Mesenchymal stem cell (in vitro differentiated cells and primary cell): ENCODE measurements around the gene NLRP3.

Experiments
- DNase-seq: peaks from one replicate; pipeline ENCODE4 v3.0.0-alpha.2; 2013
- H2AFZ ChIP-seq: one replicate; pipeline ENCODE4 v1.6.1; 2013; ENCODE audit warnings: low read depth, mild to moderate bottlenecking, control low read depth, inconsistent platforms, low read length, moderate library complexity
- H2AK5ac ChIP-seq: 2 replicates; pipeline ENCODE4 v1.6.1; 2013; ENCODE audit warnings: low read length, moderate library complexity, mild to moderate bottlenecking, inconsistent platforms; ENCODE audit not compliant: severe bottlenecking
- H2BK120ac ChIP-seq: one replicate; pipeline ENCODE4 v1.6.1; 2013; ENCODE audit warnings: low read depth, mild to moderate bottlenecking, inconsistent platforms, low read length, moderate library complexity
- H2BK12ac ChIP-seq, 2 experiments: one replicate each; pipeline ENCODE4 v1.6.1; 2013; ENCODE audit warnings: inconsistent platforms in 2 of 2, low read length in 2 of 2, mild to moderate bottlenecking in 2 of 2, moderate library complexity in 2 of 2, control low read depth in 1 of 2
- H2BK15ac ChIP-seq: one replicate; pipeline ENCODE4 v1.6.1; 2013; ENCODE audit warnings: mild to moderate bottlenecking, low read depth, inconsistent platforms; ENCODE audit not compliant: poor library complexity, severe bottlenecking
- H2BK5ac ChIP-seq: 2 replicates; pipeline ENCODE4 v1.6.1; 2013; ENCODE audit warnings: low read depth, mild to moderate bottlenecking, low read length, control low read depth, inconsistent platforms; ENCODE audit not compliant: poor library complexity, severe bottlenecking
- H3K14ac ChIP-seq, 2 experiments: one replicate each; pipeline ENCODE4 v1.6.1; 2013; ENCODE audit warnings: inconsistent platforms in 2 of 2, low read length in 2 of 2, control low read depth in 1 of 2, mild to moderate bottlenecking in 1 of 2, moderate library complexity in 1 of 2
- H3K18ac ChIP-seq, 2 experiments: one replicate each; pipeline ENCODE4 v1.6.1; 2013; ENCODE audit warnings: inconsistent platforms in 2 of 2, low read length in 2 of 2, control low read depth in 1 of 2, low read depth in 1 of 2, mild to moderate bottlenecking in 1 of 2
- H3K23ac ChIP-seq, 2 experiments: one replicate each; pipeline ENCODE4 v1.6.1; 2013; ENCODE audit warnings: inconsistent platforms in 2 of 2, low read length in 2 of 2, mild to moderate bottlenecking in 2 of 2, moderate library complexity in 2 of 2, control low read depth in 1 of 2
- H3K27ac ChIP-seq: 2 replicates; pipeline ENCODE4 v1.5.1; 2013; ENCODE audit warnings: mild to moderate bottlenecking, moderate library complexity, low read length, control low read depth, inconsistent platforms; ENCODE audit not compliant: poor library complexity, severe bottlenecking
- H3K27me3 ChIP-seq, 2 experiments: 2 replicates each; pipeline versions ENCODE4 v1.6.1 to v1.7.0; 2013; ENCODE audit warnings: low read length in 2 of 2, mild to moderate bottlenecking in 2 of 2, moderate library complexity in 2 of 2, control low read depth in 1 of 2, inconsistent platforms in 1 of 2; ENCODE audit not compliant: control insufficient read depth in 1 of 2, insufficient read depth in 1 of 2
- H3K36me3 ChIP-seq, 2 experiments: 2 replicates each; pipeline versions ENCODE4 v1.6.1 to v1.7.0; 2013; ENCODE audit warnings: low read length in 2 of 2, control low read depth in 1 of 2, inconsistent platforms in 1 of 2, low read depth in 1 of 2, mild to moderate bottlenecking in 1 of 2; ENCODE audit not compliant: insufficient read depth in 2 of 2, control insufficient read depth in 1 of 2
- H3K4ac ChIP-seq, 2 experiments: one replicate each; pipeline ENCODE4 v1.6.1; 2013; ENCODE audit warnings: inconsistent platforms in 2 of 2, low read length in 2 of 2, mild to moderate bottlenecking in 2 of 2, moderate library complexity in 2 of 2, control low read depth in 1 of 2, low read depth in 1 of 2
- H3K4me1 ChIP-seq: 2 replicates; pipeline ENCODE4 v1.6.1; 2013; ENCODE audit warnings: low read depth, low read length, control low read depth; ENCODE audit not compliant: control insufficient read depth, insufficient read depth
- H3K4me2 ChIP-seq: 2 replicates; pipeline ENCODE4 v1.6.1; 2013; ENCODE audit warnings: low read length, mild to moderate bottlenecking, inconsistent platforms; ENCODE audit not compliant: poor library complexity, severe bottlenecking
- H3K4me3 ChIP-seq, 2 experiments: 2 replicates each; pipeline versions ENCODE4 v1.5.1 to v1.7.0; 2013; ENCODE audit warnings: low read length in 2 of 2, mild to moderate bottlenecking in 2 of 2, control low read depth in 1 of 2, low read depth in 1 of 2; ENCODE audit not compliant: insufficient read depth in 1 of 2
- H3K79me1 ChIP-seq: replicated peaks from 2 replicates; pipeline ENCODE4 v1.6.1; 2013; ENCODE audit warnings: mild to moderate bottlenecking, control low read depth, low read length, inconsistent platforms; ENCODE audit not compliant: poor library complexity, severe bottlenecking
- H3K9ac ChIP-seq: 2 replicates; pipeline ENCODE4 v1.7.0; 2013; ENCODE audit warnings: mild to moderate bottlenecking, low read length, moderate library complexity
- H3K9me3 ChIP-seq: 2 replicates; pipeline ENCODE4 v1.7.0; 2013; ENCODE audit warnings: mild to moderate bottlenecking, low read length; ENCODE audit not compliant: control insufficient read depth
- H4K8ac ChIP-seq: one replicate; pipeline ENCODE4 v1.6.1; 2013; ENCODE audit warnings: inconsistent platforms, mild to moderate bottlenecking, low read length, moderate library complexity
- H4K91ac ChIP-seq: one replicate; pipeline ENCODE4 v1.6.1; 2013; ENCODE audit warnings: mild to moderate bottlenecking, low read length, inconsistent platforms
- WGBS: methylation state at CpG from one replicate; pipeline ENCODE4 v1.1.7; 2013; ENCODE audit warnings: mixed read lengths; 5-methylcytosine and 5-hydroxymethylcytosine counted together

NLRP3 gene

GRCh38 chr1:247456021-247456420, 40.0 kb downstream of the NLRP3 start:
- no peak overlapping the region for H2BK120ac ChIP-seq
- no peak overlapping the region for H3K4me3 ChIP-seq
- no peak overlapping the region for H3K4me2 ChIP-seq
- no peak overlapping the region for H2BK5ac ChIP-seq
- no peaks in the 10 kb centered on the region for H3K4me1 ChIP-seq
- no peak overlapping the region for H3K27ac ChIP-seq
- no peaks in the 10 kb centered on the region for H3K79me1 ChIP-seq
- no peak overlapping the region for H3K9ac ChIP-seq
- H3K23ac ChIP-seq = no peak overlapping the region
- no peak overlapping the region for H2BK15ac ChIP-seq
- no peak overlapping the region for H3K18ac ChIP-seq
- no peak overlapping the region for H4K8ac ChIP-seq
- no peaks in the 10 kb centered on the region for H3K36me3 ChIP-seq
- H3K14ac ChIP-seq = no peak overlapping the region
- 65% methylated on average over 2 of the region's 4 CpGs for WGBS
- no peak overlapping the region for H2AFZ ChIP-seq
- peaks cover 0 to 6% of the 10 kb centered on the region in 2 experiments for H3K27me3 ChIP-seq
- no peak overlapping the region for H2BK12ac ChIP-seq
- H3K9me3 ChIP-seq = no peaks in the 10 kb centered on the region
- no peak for DNase-seq
- H3K4ac ChIP-seq = no peak overlapping the region
- H4K91ac ChIP-seq = no peak overlapping the region
- H2AK5ac ChIP-seq = no peak overlapping the region

- H3K4me3 ChIP-seq = no peak overlapping the region
- H2BK15ac ChIP-seq = no peak overlapping the region
- H3K36me3 ChIP-seq = no peaks in the 10 kb centered on the region
- no peak overlapping the region for H3K14ac ChIP-seq
- H3K4me2 ChIP-seq = no peak overlapping the region
- H3K23ac ChIP-seq = no peak overlapping the region
- no peak overlapping the region for H2BK12ac ChIP-seq
- no peak overlapping the region for H3K18ac ChIP-seq
- no peaks in the 10 kb centered on the region for H3K4me1 ChIP-seq
- WGBS = 81% methylated on average over 16 of the region's 16 CpGs
- no peak overlapping the region for H2BK5ac ChIP-seq
- H2AFZ ChIP-seq = no peak overlapping the region
- no peak for DNase-seq
- no peak overlapping the region for H3K4ac ChIP-seq
- no peak overlapping the region for H2BK120ac ChIP-seq
- H3K79me1 ChIP-seq = no peaks in the 10 kb centered on the region
- no peak overlapping the region for H4K91ac ChIP-seq
- no peak overlapping the region for H4K8ac ChIP-seq
- peaks cover 0 to 3% of the 10 kb centered on the region in 2 experiments for H3K27me3 ChIP-seq
- no peak overlapping the region for H3K9ac ChIP-seq
- H2AK5ac ChIP-seq = no peak overlapping the region
- no peaks in the 10 kb centered on the region for H3K9me3 ChIP-seq
- no peak overlapping the region for H3K27ac ChIP-seq
Observed at GRCh38 chr1:247456914-247457639, 41.1 kb downstream of the NLRP3 start.

- Histone ChIP-seq H2AFZ (no peak overlapping the region), H2BK12ac (no peak overlapping the region), H2BK5ac (no peak overlapping the region), H3K23ac (no peak overlapping the region), H3K27ac (no peak overlapping the region), H3K4me3 (no peak overlapping the region), H3K27me3 (peaks cover 0 to 3% of the 10 kb centered on the region in 2 experiments), H3K36me3 (no peaks in the 10 kb centered on the region), H2BK15ac (no peak overlapping the region), H3K18ac (no peak overlapping the region), H3K4ac (no peak overlapping the region), H2BK120ac (no peak overlapping the region), H3K79me1 (no peaks in the 10 kb centered on the region), H4K91ac (no peak overlapping the region), H3K9me3 (peaks cover 7% of the 10 kb centered on the region), H3K9ac (no peak overlapping the region), H3K4me2 (no peak overlapping the region), H3K4me1 (no peaks in the 10 kb centered on the region), H4K8ac (no peak overlapping the region), H2AK5ac (no peak overlapping the region), H3K14ac (no peak overlapping the region)
- DNase-seq = no peak
- WGBS = 85% methylated on average over 7 of the region's 7 CpGs
Observed at GRCh38 chr1:247459507-247459906, 43.5 kb downstream of the NLRP3 start.

- Histone ChIP-seq H3K14ac (no peak overlapping the region), H2BK12ac (no peak overlapping the region), H3K4me3 (no peak overlapping the region), H3K4me1 (no peaks in the 10 kb centered on the region), H3K9ac (no peak overlapping the region), H4K8ac (no peak overlapping the region), H4K91ac (no peak overlapping the region), H3K23ac (no peak overlapping the region), H2BK120ac (no peak overlapping the region), H3K36me3 (no peaks in the 10 kb centered on the region), H3K79me1 (no peaks in the 10 kb centered on the region), H3K27ac (no peak overlapping the region), H2BK5ac (no peak overlapping the region), H2AK5ac (no peak overlapping the region), H3K27me3 (no peaks in the 10 kb centered on the region), H2AFZ (no peak overlapping the region), H3K4me2 (no peak overlapping the region), H3K18ac (no peak overlapping the region), H2BK15ac (no peak overlapping the region), H3K9me3 (peaks cover 12% of the 10 kb centered on the region), H3K4ac (no peak overlapping the region)
- WGBS = 54% methylated on average over 6 of the region's 6 CpGs
- DNase-seq = no peak
Observed at GRCh38 chr1:247465796-247466195, 49.8 kb downstream of the NLRP3 start.
